Measurements from ENCODE around the gene ZIC2. TPM values are rescaled to one million over a fixed set of nuclear protein-coding genes. Genes with fewer than 3 reads are reported as not detected.

The ZIC2 gene
- total RNA-seq, 1 experiment from 2014 or later, result 44.4 TPM

GRCh38 chr13:99941911-99942310 lies 39.7 kb upstream of the ZIC2 start:
- Histone ChIP-seq H3K9me3 (ENCODE audit: control insufficient read depth in 1 of 2, insufficient read depth in 1 of 2, low read depth in 1 of 2, low read length in 2 of 2) (no peaks in the 10 kb centered on the region), H2AFZ (ENCODE audit: low read depth, low read length, poor library complexity, severe bottlenecking) (no peak overlapping the region), H3K27me3 (ENCODE audit: insufficient read depth, low read length) (no peaks in the 10 kb centered on the region), H3K4me2 (ENCODE audit: low read length) (no peak overlapping the region), H3K9ac (ENCODE audit: low read length) (no peak overlapping the region), H3K27ac (ENCODE audit: low read depth, low read length) (no peak overlapping the region), H3K4me1 (ENCODE audit: control insufficient read depth in 1 of 2, insufficient read depth in 2 of 2, low read length in 2 of 2) (no peaks in the 10 kb centered on the region), H3K36me3 (ENCODE audit: control insufficient read depth in 1 of 2, insufficient read depth in 2 of 2, low read length in 2 of 2) (no peaks in the 10 kb centered on the region), H3K79me2 (ENCODE audit: insufficient read depth, low read length) (no peaks in the 10 kb centered on the region), H3K4me3 (replicated peaks in 1 of 2; ENCODE audit: low read depth in 1 of 2, low read length in 2 of 2) (no peak overlapping the region), H3K9me2 (ENCODE audit: insufficient read depth) (no peaks in the 10 kb centered on the region), H4K20me1 (ENCODE audit: insufficient read depth) (no peaks in the 10 kb centered on the region)
- ChIA-PET RAD21 (ENCODE audit: low non-redundant PET in 1 of 2, low total read pairs in 2 of 2, uncharacterized antibody in 2 of 2, unreplicated experiment in 2 of 2) (no interaction called here), POLR2A (no interaction called here), CTCF (no interaction called here)
- TF ChIP-seq, protein P1, sequence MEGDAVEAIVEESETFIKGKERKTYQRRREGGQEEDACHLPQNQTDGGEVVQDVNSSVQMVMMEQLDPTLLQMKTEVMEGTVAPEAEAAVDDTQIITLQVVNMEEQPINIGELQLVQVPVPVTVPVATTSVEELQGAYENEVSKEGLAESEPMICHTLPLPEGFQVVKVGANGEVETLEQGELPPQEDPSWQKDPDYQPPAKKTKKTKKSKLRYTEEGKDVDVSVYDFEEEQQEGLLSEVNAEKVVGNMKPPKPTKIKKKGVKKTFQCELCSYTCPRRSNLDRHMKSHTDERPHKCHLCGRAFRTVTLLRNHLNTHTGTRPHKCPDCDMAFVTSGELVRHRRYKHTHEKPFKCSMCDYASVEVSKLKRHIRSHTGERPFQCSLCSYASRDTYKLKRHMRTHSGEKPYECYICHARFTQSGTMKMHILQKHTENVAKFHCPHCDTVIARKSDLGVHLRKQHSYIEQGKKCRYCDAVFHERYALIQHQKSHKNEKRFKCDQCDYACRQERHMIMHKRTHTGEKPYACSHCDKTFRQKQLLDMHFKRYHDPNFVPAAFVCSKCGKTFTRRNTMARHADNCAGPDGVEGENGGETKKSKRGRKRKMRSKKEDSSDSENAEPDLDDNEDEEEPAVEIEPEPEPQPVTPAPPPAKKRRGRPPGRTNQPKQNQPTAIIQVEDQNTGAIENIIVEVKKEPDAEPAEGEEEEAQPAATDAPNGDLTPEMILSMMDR (IDR thresholded peaks at IDR 0.05 in 2 of 3, conservative IDR thresholded peaks at IDR 0.05 in 1 of 3; ENCODE audit: borderline replicate concordance in 1 of 3, insufficient read depth in 1 of 3, low read depth in 2 of 3, low read length in 2 of 3), result no peak
- TF ChIP-seq POLR2AphosphoS5 (IDR thresholded peaks at IDR 0.05; ENCODE audit: low read depth, low read length) (no peak), CEBPB (IDR thresholded peaks at IDR 0.05; ENCODE audit: low read depth) (no peak), SP1 (IDR thresholded peaks at IDR 0.05; ENCODE audit: low read depth) (no peak), RAD21 (IDR thresholded peaks at IDR 0.05; ENCODE audit: low read depth) (no peak), ELF1 (IDR thresholded peaks at IDR 0.05; ENCODE audit: borderline replicate concordance, low read depth) (no peak), ZFX (IDR thresholded peaks at IDR 0.05) (no peak), EZH2phosphoT487 (IDR thresholded peaks at IDR 0.05; ENCODE audit: borderline replicate concordance) (no peak), YY1 (IDR thresholded peaks at IDR 0.05; ENCODE audit: extremely low read depth, insufficient replicate concordance, low read depth, low read length) (no peak), POLR2A (IDR thresholded peaks at IDR 0.05; ENCODE audit: borderline replicate concordance, extremely low read depth, insufficient read depth, insufficient read length) (no peak), EZH2 (IDR thresholded peaks at IDR 0.05) (no peak), ATF3 (IDR thresholded peaks at IDR 0.05) (no peak), TCF7L2 (IDR thresholded peaks at IDR 0.05; ENCODE audit: borderline replicate concordance, extremely low read depth, insufficient read depth, insufficient read length) (no peak), SRF (IDR thresholded peaks at IDR 0.05; ENCODE audit: low read depth) (no peak)
- TF ChIP-seq, protein P2, sequence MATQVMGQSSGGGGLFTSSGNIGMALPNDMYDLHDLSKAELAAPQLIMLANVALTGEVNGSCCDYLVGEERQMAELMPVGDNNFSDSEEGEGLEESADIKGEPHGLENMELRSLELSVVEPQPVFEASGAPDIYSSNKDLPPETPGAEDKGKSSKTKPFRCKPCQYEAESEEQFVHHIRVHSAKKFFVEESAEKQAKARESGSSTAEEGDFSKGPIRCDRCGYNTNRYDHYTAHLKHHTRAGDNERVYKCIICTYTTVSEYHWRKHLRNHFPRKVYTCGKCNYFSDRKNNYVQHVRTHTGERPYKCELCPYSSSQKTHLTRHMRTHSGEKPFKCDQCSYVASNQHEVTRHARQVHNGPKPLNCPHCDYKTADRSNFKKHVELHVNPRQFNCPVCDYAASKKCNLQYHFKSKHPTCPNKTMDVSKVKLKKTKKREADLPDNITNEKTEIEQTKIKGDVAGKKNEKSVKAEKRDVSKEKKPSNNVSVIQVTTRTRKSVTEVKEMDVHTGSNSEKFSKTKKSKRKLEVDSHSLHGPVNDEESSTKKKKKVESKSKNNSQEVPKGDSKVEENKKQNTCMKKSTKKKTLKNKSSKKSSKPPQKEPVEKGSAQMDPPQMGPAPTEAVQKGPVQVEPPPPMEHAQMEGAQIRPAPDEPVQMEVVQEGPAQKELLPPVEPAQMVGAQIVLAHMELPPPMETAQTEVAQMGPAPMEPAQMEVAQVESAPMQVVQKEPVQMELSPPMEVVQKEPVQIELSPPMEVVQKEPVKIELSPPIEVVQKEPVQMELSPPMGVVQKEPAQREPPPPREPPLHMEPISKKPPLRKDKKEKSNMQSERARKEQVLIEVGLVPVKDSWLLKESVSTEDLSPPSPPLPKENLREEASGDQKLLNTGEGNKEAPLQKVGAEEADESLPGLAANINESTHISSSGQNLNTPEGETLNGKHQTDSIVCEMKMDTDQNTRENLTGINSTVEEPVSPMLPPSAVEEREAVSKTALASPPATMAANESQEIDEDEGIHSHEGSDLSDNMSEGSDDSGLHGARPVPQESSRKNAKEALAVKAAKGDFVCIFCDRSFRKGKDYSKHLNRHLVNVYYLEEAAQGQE (IDR thresholded peaks at IDR 0.05; ENCODE audit: low read depth), result no peak
- TF ChIP-seq, protein P3, sequence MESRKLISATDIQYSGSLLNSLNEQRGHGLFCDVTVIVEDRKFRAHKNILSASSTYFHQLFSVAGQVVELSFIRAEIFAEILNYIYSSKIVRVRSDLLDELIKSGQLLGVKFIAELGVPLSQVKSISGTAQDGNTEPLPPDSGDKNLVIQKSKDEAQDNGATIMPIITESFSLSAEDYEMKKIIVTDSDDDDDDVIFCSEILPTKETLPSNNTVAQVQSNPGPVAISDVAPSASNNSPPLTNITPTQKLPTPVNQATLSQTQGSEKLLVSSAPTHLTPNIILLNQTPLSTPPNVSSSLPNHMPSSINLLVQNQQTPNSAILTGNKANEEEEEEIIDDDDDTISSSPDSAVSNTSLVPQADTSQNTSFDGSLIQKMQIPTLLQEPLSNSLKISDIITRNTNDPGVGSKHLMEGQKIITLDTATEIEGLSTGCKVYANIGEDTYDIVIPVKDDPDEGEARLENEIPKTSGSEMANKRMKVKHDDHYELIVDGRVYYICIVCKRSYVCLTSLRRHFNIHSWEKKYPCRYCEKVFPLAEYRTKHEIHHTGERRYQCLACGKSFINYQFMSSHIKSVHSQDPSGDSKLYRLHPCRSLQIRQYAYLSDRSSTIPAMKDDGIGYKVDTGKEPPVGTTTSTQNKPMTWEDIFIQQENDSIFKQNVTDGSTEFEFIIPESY (IDR thresholded peaks at IDR 0.05; ENCODE audit: extremely low read depth, insufficient replicate concordance, low read length), result no peak
- BruUV-seq (replicated peaks), result no TSS peak
- intact Hi-C loops (cut with micrococcal nuclease), result no loop called here
- ATAC-seq (no peak), DNase-seq (ENCODE audit: low read depth, low spot score) (no peak)

Measured in HCT116 (cell line).